CD4-positive, alpha-beta T cell treated with Interleukin-2 at 100 ng/mL for 4 hours (primary cell): ENCODE data around the gene VANGL2.

Experiments used
- DNase-seq: peaks from one replicate; pipeline ENCODE4 v3.0.0-alpha.2; 2020; ENCODE audit warnings: low spot score

The VANGL2 gene

GRCh38 chr1:160459687-160460086 is 59.3 kb downstream of the VANGL2 start:
- no peak for DNase-seq

GRCh38 chr1:160460214-160460642 is 59.9 kb downstream of the VANGL2 start:
- DNase-seq = peak; percentile 24

- peak; percentile 31 for DNase-seq
Observed at GRCh38 chr1:160460683-160461287, 60.4 kb downstream of the VANGL2 start.

- no peak for DNase-seq
Observed at GRCh38 chr1:160465123-160465522, 64.8 kb downstream of the VANGL2 start.

GRCh38 chr1:160466961-160467360 is 66.6 kb downstream of the VANGL2 start:
- no peak for DNase-seq

- DNase-seq = no peak
Observed at GRCh38 chr1:160467576-160467975, 67.2 kb downstream of the VANGL2 start.

GRCh38 chr1:160471253-160471652 is 70.9 kb downstream of the VANGL2 start:
- DNase-seq = peak; percentile 21

GRCh38 chr1:160472112-160472511 is 71.7 kb downstream of the VANGL2 start:
- DNase-seq = no peak

- no peak for DNase-seq
Observed at GRCh38 chr1:160474392-160475242, 74.3 kb downstream of the VANGL2 start.
